Left forelimb (tissue), 1 donor: ENCODE data around the gene TRIM74.
A peak's percentile ranks its signal among the peaks of the same experiment; 100 is the strongest.
"Not testable (repeated sequence)": the region's sequence is repeated elsewhere in the genome, so short reads cannot be mapped to it uniquely, and the experiment has no call there.

Experiments
- DNase-seq: peaks from one replicate; pipeline ENCODE4 v3.0.0-alpha.2; 2018; ENCODE audit warnings: low spot score

TRIM74 gene

GRCh38 chr7:72954563-72955198, 14.6 kb downstream of the TRIM74 start:
- DNase-seq, result not testable (repeated sequence)

- DNase-seq, result not testable (repeated sequence)
Measured at GRCh38 chr7:72953901-72954562, 15.2 kb downstream of the TRIM74 start.

- not testable (repeated sequence) for DNase-seq
Measured at GRCh38 chr7:72950432-72950831, 18.8 kb downstream of the TRIM74 start.

GRCh38 chr7:72949686-72950085, 19.6 kb downstream of the TRIM74 start:
- not testable (repeated sequence) for DNase-seq

- not testable (repeated sequence) for DNase-seq
Measured at GRCh38 chr7:72949276-72949675, 20.0 kb downstream of the TRIM74 start.

- not testable (repeated sequence) for DNase-seq
Measured at GRCh38 chr7:72948714-72949113, 20.6 kb downstream of the TRIM74 start.

- not testable (repeated sequence) for DNase-seq
Measured at GRCh38 chr7:72946130-72946745, 23.0 kb downstream of the TRIM74 start.

- DNase-seq, result not testable (repeated sequence)
Measured at GRCh38 chr7:72945597-72945996, 23.7 kb downstream of the TRIM74 start.

GRCh38 chr7:72944937-72945336, 24.3 kb downstream of the TRIM74 start:
- DNase-seq, result not testable (repeated sequence)

- DNase-seq, result not testable (repeated sequence)
Measured at GRCh38 chr7:72942956-72943355, 26.3 kb downstream of the TRIM74 start.

- not testable (repeated sequence) for DNase-seq
Measured at GRCh38 chr7:72942022-72942705, 27.1 kb downstream of the TRIM74 start.

GRCh38 chr7:72928216-72928615, 41.0 kb downstream of the TRIM74 start:
- DNase-seq, result not testable (repeated sequence)

GRCh38 chr7:72927791-72928190, 41.5 kb downstream of the TRIM74 start:
- DNase-seq, result not testable (repeated sequence)

GRCh38 chr7:72925546-72926120, 43.6 kb downstream of the TRIM74 start:
- no peak for DNase-seq

GRCh38 chr7:72924733-72925545, 44.3 kb downstream of the TRIM74 start, which contains the start of gene POM121:
TSS of gene POM121 (plus strand) at chr7:72925095. CDS start at chr7:72925122, 27 bp downstream.
- DNase-seq, result peak; percentile 92

GRCh38 chr7:72924386-72924732, 44.9 kb downstream of the TRIM74 start:
- DNase-seq, result no peak

- no peak for DNase-seq
Measured at GRCh38 chr7:72919256-72919775, 50.0 kb downstream of the TRIM74 start.

- not testable (repeated sequence) for DNase-seq
Measured at GRCh38 chr7:72914756-72915525, 54.3 kb downstream of the TRIM74 start.

- DNase-seq, result not testable (repeated sequence)
Measured at GRCh38 chr7:72913750-72914149, 55.5 kb downstream of the TRIM74 start.

- DNase-seq, result not testable (repeated sequence)
Measured at GRCh38 chr7:72911395-72911794, 57.9 kb downstream of the TRIM74 start.
